ENCODE results near the gene NALCN. TPM values are rescaled to one million over a fixed set of nuclear protein-coding genes. Genes with fewer than 3 reads are reported as not detected.

Gene NALCN
- total and polyA plus RNA-seq, 2 donors: 0.28 to 0.48 TPM

- Histone ChIP-seq H3K27ac (ENCODE audit: low read depth in 1 of 2, low read length in 1 of 2) (no peak overlapping the region), H3K36me3 (ENCODE audit: control insufficient read depth in 2 of 2, insufficient read depth in 2 of 2, low read length in 1 of 2) (no peaks in the 10 kb centered on the region), H3K4me1 (ENCODE audit: control insufficient read depth in 2 of 2, insufficient read depth in 2 of 2, low read length in 2 of 2) (no peaks in the 10 kb centered on the region), H3K9me3 (ENCODE audit: control insufficient read depth in 2 of 2, insufficient read depth in 1 of 2, low read length in 1 of 2) (no peaks in the 10 kb centered on the region), H3K4me3 (ENCODE audit: low read length in 2 of 2) (no peak overlapping the region), H3K27me3 (ENCODE audit: control insufficient read depth in 2 of 2, insufficient read depth in 1 of 2, low read length in 1 of 2) (no peaks in the 10 kb centered on the region)
- no peak for DNase-seq (ENCODE audit: low read depth in 6 of 9, low spot score in 9 of 9)
- 78% methylated on average over 2 of the region's 2 CpGs for WGBS
Observed at GRCh38 chr13:101399365-101399764, 16.9 kb downstream of the NALCN start.

GRCh38 chr13:101398920-101399319 is 17.4 kb downstream of the NALCN start:
- DNase-seq (ENCODE audit: low read depth in 6 of 9, low spot score in 9 of 9): no peak
- no peaks in the 10 kb centered on the region for H3K9me3 ChIP-seq (ENCODE audit: control insufficient read depth in 2 of 2, insufficient read depth in 1 of 2, low read length in 1 of 2)
- H3K4me1 ChIP-seq (ENCODE audit: control insufficient read depth in 2 of 2, insufficient read depth in 2 of 2, low read length in 2 of 2): no peaks in the 10 kb centered on the region
- 88% methylated on average over 2 of the region's 2 CpGs for WGBS
- H3K36me3 ChIP-seq (ENCODE audit: control insufficient read depth in 2 of 2, insufficient read depth in 2 of 2, low read length in 1 of 2): no peaks in the 10 kb centered on the region
- no peaks in the 10 kb centered on the region for H3K27me3 ChIP-seq (ENCODE audit: control insufficient read depth in 2 of 2, insufficient read depth in 1 of 2, low read length in 1 of 2)
- no peak overlapping the region for H3K4me3 ChIP-seq (ENCODE audit: low read length in 2 of 2)
- H3K27ac ChIP-seq (ENCODE audit: low read depth in 1 of 2, low read length in 1 of 2): no peak overlapping the region

- Histone ChIP-seq H3K36me3 (ENCODE audit: control insufficient read depth in 2 of 2, insufficient read depth in 2 of 2, low read length in 1 of 2) (no peaks in the 10 kb centered on the region), H3K9me3 (ENCODE audit: control insufficient read depth in 2 of 2, insufficient read depth in 1 of 2, low read length in 1 of 2) (no peaks in the 10 kb centered on the region), H3K4me3 (ENCODE audit: low read length in 2 of 2) (no peak overlapping the region), H3K27me3 (ENCODE audit: control insufficient read depth in 2 of 2, insufficient read depth in 1 of 2, low read length in 1 of 2) (no peaks in the 10 kb centered on the region), H3K4me1 (ENCODE audit: control insufficient read depth in 2 of 2, insufficient read depth in 2 of 2, low read length in 2 of 2) (no peaks in the 10 kb centered on the region), H3K27ac (ENCODE audit: low read depth in 1 of 2, low read length in 1 of 2) (no peak overlapping the region)
- 84% methylated on average over 2 of the region's 2 CpGs for WGBS
- DNase-seq (ENCODE audit: low read depth in 6 of 9, low spot score in 9 of 9): no peak
Observed at GRCh38 chr13:101398191-101398590, 18.1 kb downstream of the NALCN start.

- no peak for DNase-seq (ENCODE audit: low read depth in 6 of 9, low spot score in 9 of 9)
- H3K36me3 ChIP-seq (ENCODE audit: control insufficient read depth in 2 of 2, insufficient read depth in 2 of 2, low read length in 1 of 2): no peaks in the 10 kb centered on the region
- H3K9me3 ChIP-seq (ENCODE audit: control insufficient read depth in 2 of 2, insufficient read depth in 1 of 2, low read length in 1 of 2): no peaks in the 10 kb centered on the region
- no peak overlapping the region for H3K27ac ChIP-seq (ENCODE audit: low read depth in 1 of 2, low read length in 1 of 2)
- no peaks in the 10 kb centered on the region for H3K4me1 ChIP-seq (ENCODE audit: control insufficient read depth in 2 of 2, insufficient read depth in 2 of 2, low read length in 2 of 2)
- WGBS: 72% methylated on average over 2 of the region's 2 CpGs
- H3K4me3 ChIP-seq (ENCODE audit: low read length in 2 of 2): no peak overlapping the region
- H3K27me3 ChIP-seq (ENCODE audit: control insufficient read depth in 2 of 2, insufficient read depth in 1 of 2, low read length in 1 of 2): no peaks in the 10 kb centered on the region
Observed at GRCh38 chr13:101397742-101398141, 18.6 kb downstream of the NALCN start.

- WGBS: 68% methylated on average over 2 of the region's 2 CpGs
- H3K36me3 ChIP-seq (ENCODE audit: control insufficient read depth in 2 of 2, insufficient read depth in 2 of 2, low read length in 1 of 2): no peaks in the 10 kb centered on the region
Observed at GRCh38 chr13:101394605-101395004, 21.7 kb downstream of the NALCN start.

GRCh38 chr13:101393140-101393539 is 23.2 kb downstream of the NALCN start:
- Histone ChIP-seq H3K4me3 (ENCODE audit: low read length in 2 of 2) (no peak overlapping the region), H3K4me1 (ENCODE audit: control insufficient read depth in 2 of 2, insufficient read depth in 2 of 2, low read length in 2 of 2) (no peaks in the 10 kb centered on the region), H3K27ac (ENCODE audit: low read depth in 1 of 2, low read length in 1 of 2) (no peak overlapping the region), H3K9me3 (ENCODE audit: control insufficient read depth in 2 of 2, insufficient read depth in 1 of 2, low read length in 1 of 2) (no peaks in the 10 kb centered on the region), H3K36me3 (ENCODE audit: control insufficient read depth in 2 of 2, insufficient read depth in 2 of 2, low read length in 1 of 2) (no peaks in the 10 kb centered on the region), H3K27me3 (ENCODE audit: control insufficient read depth in 2 of 2, insufficient read depth in 1 of 2, low read length in 1 of 2) (no peaks in the 10 kb centered on the region)
- WGBS: 86% methylated on average over 3 of the region's 3 CpGs
- DNase-seq (ENCODE audit: low read depth in 6 of 9, low spot score in 9 of 9): no peak

More at GRCh38 chr13:101394605-101395004, 21.7 kb downstream of the NALCN start:
- Histone ChIP-seq H3K4me1 (ENCODE audit: control insufficient read depth in 2 of 2, insufficient read depth in 2 of 2, low read length in 2 of 2) (no peaks in the 10 kb centered on the region), H3K27ac (ENCODE audit: low read depth in 1 of 2, low read length in 1 of 2) (no peak overlapping the region), H3K9me3 (ENCODE audit: control insufficient read depth in 2 of 2, insufficient read depth in 1 of 2, low read length in 1 of 2) (no peaks in the 10 kb centered on the region), H3K27me3 (ENCODE audit: control insufficient read depth in 2 of 2, insufficient read depth in 1 of 2, low read length in 1 of 2) (no peaks in the 10 kb centered on the region), H3K4me3 (ENCODE audit: low read length in 2 of 2) (no peak overlapping the region)
- no peak for DNase-seq (ENCODE audit: low read depth in 6 of 9, low spot score in 9 of 9)

GRCh38 chr13:101390461-101390860 is 25.8 kb downstream of the NALCN start:
- Histone ChIP-seq H3K27me3 (ENCODE audit: control insufficient read depth in 2 of 2, insufficient read depth in 1 of 2, low read length in 1 of 2) (no peaks in the 10 kb centered on the region), H3K4me1 (ENCODE audit: control insufficient read depth in 2 of 2, insufficient read depth in 2 of 2, low read length in 2 of 2) (no peaks in the 10 kb centered on the region), H3K4me3 (ENCODE audit: low read length in 2 of 2) (no peak overlapping the region), H3K9me3 (ENCODE audit: control insufficient read depth in 2 of 2, insufficient read depth in 1 of 2, low read length in 1 of 2) (no peaks in the 10 kb centered on the region), H3K36me3 (ENCODE audit: control insufficient read depth in 2 of 2, insufficient read depth in 2 of 2, low read length in 1 of 2) (no peaks in the 10 kb centered on the region), H3K27ac (ENCODE audit: low read depth in 1 of 2, low read length in 1 of 2) (no peak overlapping the region)
- no peak for DNase-seq (ENCODE audit: low read depth in 6 of 9, low spot score in 9 of 9)
- 23% methylated on average over 5 of the region's 5 CpGs for WGBS

GRCh38 chr13:101384929-101385328 is 31.4 kb downstream of the NALCN start:
- WGBS: 71% methylated on average over 3 of the region's 3 CpGs
- Histone ChIP-seq H3K4me1 (ENCODE audit: control insufficient read depth in 2 of 2, insufficient read depth in 2 of 2, low read length in 2 of 2) (no peaks in the 10 kb centered on the region), H3K9me3 (ENCODE audit: control insufficient read depth in 2 of 2, insufficient read depth in 1 of 2, low read length in 1 of 2) (no peaks in the 10 kb centered on the region), H3K27ac (ENCODE audit: low read depth in 1 of 2, low read length in 1 of 2) (no peak overlapping the region), H3K4me3 (ENCODE audit: low read length in 2 of 2) (no peak overlapping the region), H3K27me3 (ENCODE audit: control insufficient read depth in 2 of 2, insufficient read depth in 1 of 2, low read length in 1 of 2) (no peaks in the 10 kb centered on the region), H3K36me3 (ENCODE audit: control insufficient read depth in 2 of 2, insufficient read depth in 2 of 2, low read length in 1 of 2) (no peaks in the 10 kb centered on the region)
- no peak for DNase-seq (ENCODE audit: low read depth in 6 of 9, low spot score in 9 of 9)

- DNase-seq (ENCODE audit: low read depth in 6 of 9, low spot score in 9 of 9): no peak
- H3K9me3 ChIP-seq (ENCODE audit: control insufficient read depth in 2 of 2, insufficient read depth in 1 of 2, low read length in 1 of 2): no peaks in the 10 kb centered on the region
- 55% methylated on average over 2 of the region's 2 CpGs for WGBS
- H3K27me3 ChIP-seq (ENCODE audit: control insufficient read depth in 2 of 2, insufficient read depth in 1 of 2, low read length in 1 of 2): no peaks in the 10 kb centered on the region
- H3K27ac ChIP-seq (ENCODE audit: low read depth in 1 of 2, low read length in 1 of 2): no peak overlapping the region
- no peaks in the 10 kb centered on the region for H3K4me1 ChIP-seq (ENCODE audit: control insufficient read depth in 2 of 2, insufficient read depth in 2 of 2, low read length in 2 of 2)
- no peak overlapping the region for H3K4me3 ChIP-seq (ENCODE audit: low read length in 2 of 2)
- no peaks in the 10 kb centered on the region for H3K36me3 ChIP-seq (ENCODE audit: control insufficient read depth in 2 of 2, insufficient read depth in 2 of 2, low read length in 1 of 2)
Observed at GRCh38 chr13:101383595-101383994, 32.7 kb downstream of the NALCN start.

GRCh38 chr13:101382701-101383100 is 33.6 kb downstream of the NALCN start:
- Histone ChIP-seq H3K4me3 (ENCODE audit: low read length in 2 of 2) (no peak overlapping the region), H3K9me3 (ENCODE audit: control insufficient read depth in 2 of 2, insufficient read depth in 1 of 2, low read length in 1 of 2) (no peaks in the 10 kb centered on the region), H3K27ac (ENCODE audit: low read depth in 1 of 2, low read length in 1 of 2) (no peak overlapping the region), H3K27me3 (ENCODE audit: control insufficient read depth in 2 of 2, insufficient read depth in 1 of 2, low read length in 1 of 2) (no peaks in the 10 kb centered on the region), H3K36me3 (ENCODE audit: control insufficient read depth in 2 of 2, insufficient read depth in 2 of 2, low read length in 1 of 2) (no peaks in the 10 kb centered on the region), H3K4me1 (ENCODE audit: control insufficient read depth in 2 of 2, insufficient read depth in 2 of 2, low read length in 2 of 2) (no peaks in the 10 kb centered on the region)
- 91% methylated on average over 2 of the region's 2 CpGs for WGBS
- no peak for DNase-seq (ENCODE audit: low read depth in 6 of 9, low spot score in 9 of 9)

Data from thymus (tissue), 11 donors.